GM10266 (cell line): ENCODE data around the gene GPR84.

ENCODE experiments used
- DNase-seq: peaks from one replicate; pipeline ENCODE4 v3.0.0; 2012; ENCODE audit errors: extremely low spot score
- CTCF ChIP-seq: IDR thresholded peaks from 2 replicates; pipeline ENCODE4 v1.5.1; 2012; ENCODE audit warnings: mild to moderate bottlenecking, low read depth; ENCODE audit not compliant: control insufficient read depth, insufficient read depth; ENCODE audit errors: missing control alignments

Gene GPR84

GRCh38 chr12:54387114-54387467 lies 22.8 kb upstream of the GPR84 start:
- DNase-seq: no peak
- no peak for TF ChIP-seq CTCF

- no peak for TF ChIP-seq CTCF
- DNase-seq: no peak
Measured at GRCh38 chr12:54386403-54387113, 22.3 kb upstream of the GPR84 start.

- no peak for TF ChIP-seq CTCF
Measured at GRCh38 chr12:54385251-54385914, 21.1 kb upstream of the GPR84 start.

GRCh38 chr12:54384591-54385041 lies 20.3 kb upstream of the GPR84 start, which contains the start of gene ZNF385A:
Gene ZNF385A, minus strand, starts transcription at chr12:54384733. Its CDS starts 219 bp downstream, at chr12:54384514.
- DNase-seq: no peak
- no peak for TF ChIP-seq CTCF

More at GRCh38 chr12:54385251-54385914, 21.1 kb upstream of the GPR84 start:
- no peak for DNase-seq

DNA sequence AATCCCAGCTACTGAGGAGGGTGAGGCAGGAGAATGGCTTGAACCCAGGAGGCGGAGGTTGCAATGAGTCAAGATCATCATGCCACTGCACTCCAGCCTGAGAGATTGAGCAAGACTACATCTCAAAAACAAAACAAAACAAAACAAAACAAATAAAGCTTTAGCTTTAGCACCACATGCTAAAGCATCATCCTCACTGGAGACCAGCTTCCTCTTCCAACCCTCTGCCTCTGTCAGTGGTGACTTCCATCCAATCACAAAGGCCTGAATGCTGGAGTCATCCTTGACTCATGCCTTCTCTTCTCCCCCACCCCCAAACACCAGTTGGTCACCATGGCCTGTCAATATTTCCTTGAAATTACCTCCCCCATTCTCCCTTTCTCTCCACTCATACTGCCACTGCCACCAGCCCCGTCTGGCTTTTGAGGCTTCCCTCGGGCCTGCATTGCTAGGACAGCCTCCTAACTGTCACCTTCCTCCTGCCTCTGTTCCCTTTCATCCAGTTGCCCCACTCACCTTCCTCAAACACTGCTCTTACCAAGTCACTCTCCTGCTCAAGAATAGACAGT lies 18.8 kb upstream of the GPR84 start:
- DNase-seq: no peak
- no peak for TF ChIP-seq CTCF

DNA sequence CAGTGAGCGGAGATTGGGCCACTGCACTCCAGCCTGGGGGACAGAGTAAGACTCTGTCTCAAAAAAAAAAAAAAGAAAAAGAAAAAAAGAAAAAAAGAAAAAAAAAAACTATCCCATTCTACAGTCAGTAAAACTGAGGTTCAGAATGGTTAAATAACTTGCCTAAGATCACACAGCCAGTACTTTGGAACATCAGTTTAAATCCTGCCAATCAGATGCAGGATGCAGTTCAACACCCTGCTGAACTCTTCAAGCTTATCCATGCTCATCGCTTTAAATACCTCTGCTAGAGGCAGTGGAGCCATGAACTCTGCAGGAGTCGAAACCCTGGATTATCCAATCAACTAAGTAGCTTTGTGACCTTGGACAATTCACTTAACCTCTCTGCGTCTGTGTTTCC lies 16.9 kb upstream of the GPR84 start:
- TF ChIP-seq CTCF: no peak
- DNase-seq: no peak
